GM23338 (cell line): Measurements from ENCODE around the gene ZNF577. TPM values are rescaled to one million over a fixed set of nuclear protein-coding genes. Genes with fewer than 3 reads are reported as not detected.

Experiments
- ATAC-seq: fragments of 200-7000 bp; cut with Tn5 transposase; 3 replicates; pipeline ENCODE4 v1.9.1; 2020
- DNase-seq: peaks from one replicate; pipeline ENCODE4 v3.0.0-alpha.2; 2015; ENCODE audit warnings: low spot score
- H2AFZ ChIP-seq: fragments of 200-600 bp; sonication (generic); 2 replicates; pipeline ENCODE4 v1.8.0; 2016; ENCODE audit warnings: antibody characterized with exemption, mild to moderate bottlenecking, moderate library complexity
- H3F3A ChIP-seq: fragments of 200-600 bp; sonication (generic); replicated peaks from 2 replicates; pipeline ENCODE4 v1.8.0; 2017; ENCODE audit warnings: antibody characterized with exemption, mixed run types, low read depth
- H3K27ac ChIP-seq: fragments of 200-600 bp; sonication (generic); 2 replicates; pipeline ENCODE4 v1.6.1; 2016; ENCODE audit warnings: low read depth
- H3K27me3 ChIP-seq: fragments of 200-600 bp; sonication (generic); 2 replicates; pipeline ENCODE4 v1.8.0; 2016; ENCODE audit warnings: mild to moderate bottlenecking, mixed run types, moderate library complexity; ENCODE audit not compliant: insufficient read depth
- H3K36me3 ChIP-seq: fragments of 200-600 bp; sonication (generic); 2 replicates; pipeline ENCODE4 v1.8.0; 2016; ENCODE audit warnings: mild to moderate bottlenecking; ENCODE audit not compliant: insufficient read depth
- H3K4me1 ChIP-seq: fragments of 200-600 bp; sonication (generic); 2 replicates; pipeline ENCODE4 v1.8.0; 2016; ENCODE audit warnings: mild to moderate bottlenecking, moderate library complexity; ENCODE audit not compliant: insufficient read depth
- H3K4me2 ChIP-seq: fragments of 200-600 bp; sonication (generic); 2 replicates; pipeline ENCODE4 v1.7.1; 2017; ENCODE audit warnings: mixed run types
- H3K4me3 ChIP-seq: fragments of 200-600 bp; sonication (generic); 2 replicates; pipeline ENCODE4 v1.6.1; 2016; ENCODE audit warnings: mixed run types
- H3K79me2 ChIP-seq: fragments of 200-600 bp; sonication (generic); replicated peaks from 2 replicates; pipeline ENCODE4 v1.8.0; 2017; ENCODE audit warnings: mild to moderate bottlenecking; ENCODE audit not compliant: insufficient read depth
- H3K9me2 ChIP-seq: fragments of 200-600 bp; sonication (generic); 2 replicates; pipeline ENCODE4 v1.8.0; 2017; ENCODE audit not compliant: insufficient read depth
- H4K20me1 ChIP-seq: fragments of 200-600 bp; sonication (generic); replicated peaks from 2 replicates; pipeline ENCODE4 v1.8.0; 2017; ENCODE audit warnings: mild to moderate bottlenecking; ENCODE audit not compliant: insufficient read depth
- H3K27ac Mint-ChIP-seq: 2 replicates; pipeline ENCODE4 v1.8.0; 2020; ENCODE audit warnings: inconsistent platforms, mild to moderate bottlenecking, moderate library complexity, mixed read lengths
- H3K27me3 Mint-ChIP-seq: 3 replicates; pipeline ENCODE4 v1.8.0; 2022; ENCODE audit warnings: low read depth, mild to moderate bottlenecking, moderate library complexity, mixed read lengths, inconsistent platforms; ENCODE audit not compliant: insufficient read depth, poor library complexity
- H3K36me3 Mint-ChIP-seq: 3 replicates; pipeline ENCODE4 v1.8.0; 2021; ENCODE audit warnings: low read depth, mild to moderate bottlenecking, inconsistent platforms, moderate library complexity, mixed read lengths
- H3K4me1 Mint-ChIP-seq: 3 replicates; pipeline ENCODE4 v1.8.0; 2020; ENCODE audit warnings: mild to moderate bottlenecking, inconsistent platforms, mixed read lengths
- H3K4me3 Mint-ChIP-seq: 3 replicates; pipeline ENCODE4 v1.8.0; 2021; ENCODE audit warnings: moderate library complexity, mild to moderate bottlenecking, inconsistent platforms, mixed read lengths
- H3K9me3 Mint-ChIP-seq: 3 replicates; pipeline ENCODE4 v1.8.0; 2020; ENCODE audit warnings: moderate library complexity, mild to moderate bottlenecking, inconsistent platforms, mixed read lengths
- CTCF ChIP-seq, 2 experiments: fragments of 200-600 bp in 1 of 2; sonication (generic) in 1 of 2; conservative IDR thresholded peaks; 2 replicates each; pipeline versions ENCODE4 v1.5.1 to v1.6.1; 2016 to 2017; ENCODE audit warnings: antibody characterized with exemption in 2 of 2, low read depth in 2 of 2, mild to moderate bottlenecking in 2 of 2, moderate library complexity in 1 of 2
- JUNB ChIP-seq: IDR thresholded peaks from one replicate; pipeline ENCODE4 v1.6.1; 2016; ENCODE audit warnings: antibody characterized with exemption; ENCODE audit not compliant: unreplicated experiment
- REST ChIP-seq: IDR thresholded peaks from one replicate; pipeline ENCODE4 v1.6.1; 2018; ENCODE audit warnings: antibody characterized with exemption; ENCODE audit not compliant: unreplicated experiment
- ZNF462 ChIP-seq: fragments of 250-450 bp; sonication (Bioruptor Pico); IDR thresholded peaks from 2 replicates; pipeline ENCODE4 v1.5.0; 2020; ENCODE audit warnings: mild to moderate bottlenecking, moderate library complexity
- polyA plus RNA-seq: library from polyadenylated mRNA; unstranded; fragments of >200 nt; fragmentation: Nextera tagmentation; extraction: Ambion mirVana; gene quantifications from 2 replicates; pipeline ENCODE4 v1.2.1, GENCODE V29; 2016
- total RNA-seq: library from RNA; depleted of rRNA; stranded (reverse); fragments of >200 nt; shearing (Covaris generic); gene quantifications from 2 replicates; pipeline ENCODE4 v1.2.3, GENCODE V29; 2014

The ZNF577 gene
- total and polyA plus RNA-seq, 2 experiments from 2014 or later = 18.3 to 37.7 TPM

- no peak for TF ChIP-seq ZNF462
- TF ChIP-seq JUNB = no peak
- no peak for TF ChIP-seq CTCF (conservative IDR thresholded peaks at IDR 0.05; ENCODE audit: low read depth in 2 of 2)
These were observed 28.4 kb upstream of the ZNF577 start (continued) for GRCh38 chr19:51916167-51916566.

- Histone ChIP-seq H2AFZ (no peak overlapping the region), H3K4me3 (peak overlapping the region; percentile 30; the same call in 1 of the 2 replicates), H3K27me3 (no peaks in the 10 kb centered on the region), H3K36me3 (peaks cover 70% of the 10 kb centered on the region), H4K20me1 (no peaks in the 10 kb centered on the region), H3K9me2 (no peaks in the 10 kb centered on the region; the same call in 1 of the 2 replicates), H3K4me1 (0 out of 2 replicates have a peak, but pooled peaks cover under 1% of the 10 kb centered on the region), H3F3A (0 out of 2 replicates have a peak, but pooled peaks cover 10% of the 10 kb centered on the region), H3K4me2 (no peak overlapping the region), H3K27ac (no peak overlapping the region), H3K79me2 (no peaks in the 10 kb centered on the region; the same call in 1 of the 2 replicates)
- DNase-seq (no peak), ATAC-seq (no peak)
- H3K36me3 Mint-ChIP-seq = peaks cover 82% of the 10 kb centered on the region
- H3K27ac Mint-ChIP-seq = no peak overlapping the region
- H3K9me3 Mint-ChIP-seq = peaks cover 99% of the 10 kb centered on the region
- H3K27me3 Mint-ChIP-seq = peaks cover 5% of the 10 kb centered on the region
- 0 out of 3 replicates have a peak, but pooled peaks cover 2% of the 10 kb centered on the region for H3K4me1 Mint-ChIP-seq
- no peak overlapping the region for H3K4me3 Mint-ChIP-seq
- no peak for TF ChIP-seq REST
These were observed 27.6 kb upstream of the ZNF577 start for GRCh38 chr19:51915324-51915867.
